ENCODE results near the gene GPR65.

The GPR65 gene

DNA sequence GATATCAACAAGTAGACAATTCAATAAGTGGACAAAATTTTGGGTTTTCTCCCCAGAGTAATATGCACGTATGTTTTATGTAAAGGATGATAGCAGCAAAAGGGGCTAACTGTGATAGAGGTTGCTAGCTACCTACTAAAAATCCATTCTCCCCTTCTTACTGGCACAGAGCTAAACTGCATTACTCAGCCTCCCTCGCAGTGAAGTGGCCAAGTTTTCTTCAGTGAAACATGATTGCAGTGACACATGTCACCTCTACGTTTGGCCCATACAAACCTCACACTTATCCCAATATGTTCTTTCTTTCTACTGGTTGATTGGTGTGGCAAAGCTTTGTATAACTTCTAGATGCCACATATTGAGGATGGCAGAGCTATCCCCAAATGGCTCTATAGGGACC is 34.3 kb downstream of the GPR65 start:
- TF ChIP-seq, protein P1, sequence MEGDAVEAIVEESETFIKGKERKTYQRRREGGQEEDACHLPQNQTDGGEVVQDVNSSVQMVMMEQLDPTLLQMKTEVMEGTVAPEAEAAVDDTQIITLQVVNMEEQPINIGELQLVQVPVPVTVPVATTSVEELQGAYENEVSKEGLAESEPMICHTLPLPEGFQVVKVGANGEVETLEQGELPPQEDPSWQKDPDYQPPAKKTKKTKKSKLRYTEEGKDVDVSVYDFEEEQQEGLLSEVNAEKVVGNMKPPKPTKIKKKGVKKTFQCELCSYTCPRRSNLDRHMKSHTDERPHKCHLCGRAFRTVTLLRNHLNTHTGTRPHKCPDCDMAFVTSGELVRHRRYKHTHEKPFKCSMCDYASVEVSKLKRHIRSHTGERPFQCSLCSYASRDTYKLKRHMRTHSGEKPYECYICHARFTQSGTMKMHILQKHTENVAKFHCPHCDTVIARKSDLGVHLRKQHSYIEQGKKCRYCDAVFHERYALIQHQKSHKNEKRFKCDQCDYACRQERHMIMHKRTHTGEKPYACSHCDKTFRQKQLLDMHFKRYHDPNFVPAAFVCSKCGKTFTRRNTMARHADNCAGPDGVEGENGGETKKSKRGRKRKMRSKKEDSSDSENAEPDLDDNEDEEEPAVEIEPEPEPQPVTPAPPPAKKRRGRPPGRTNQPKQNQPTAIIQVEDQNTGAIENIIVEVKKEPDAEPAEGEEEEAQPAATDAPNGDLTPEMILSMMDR (IDR thresholded peaks at IDR 0.05; ENCODE audit: low read depth, low read length), result no peak
- no peak for DNase-seq (ENCODE audit: extremely low read depth, low read depth)

DNA sequence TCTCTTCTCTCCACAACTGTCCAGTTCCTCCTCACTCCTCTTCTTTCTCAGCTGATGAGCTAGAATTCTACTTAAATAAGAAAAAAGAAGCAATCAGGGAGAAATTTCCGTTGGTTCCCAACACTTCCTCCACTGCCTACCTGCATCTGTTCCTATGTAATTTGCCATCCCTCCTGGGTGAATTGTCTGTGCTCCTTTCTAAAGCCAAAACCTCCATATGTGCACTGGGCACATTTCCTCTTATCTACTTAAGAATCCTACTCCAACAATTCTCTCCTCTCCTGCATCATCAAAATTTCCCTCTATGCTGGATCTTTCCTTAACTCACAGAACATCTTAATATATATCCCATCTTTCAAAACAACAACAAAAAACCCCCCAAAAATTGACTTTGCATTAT is 35.2 kb downstream of the GPR65 start:
- no peak for DNase-seq (ENCODE audit: extremely low read depth, low read depth)
- TF ChIP-seq, protein P1 (IDR thresholded peaks at IDR 0.05; ENCODE audit: low read depth, low read length), result no peak

DNA sequence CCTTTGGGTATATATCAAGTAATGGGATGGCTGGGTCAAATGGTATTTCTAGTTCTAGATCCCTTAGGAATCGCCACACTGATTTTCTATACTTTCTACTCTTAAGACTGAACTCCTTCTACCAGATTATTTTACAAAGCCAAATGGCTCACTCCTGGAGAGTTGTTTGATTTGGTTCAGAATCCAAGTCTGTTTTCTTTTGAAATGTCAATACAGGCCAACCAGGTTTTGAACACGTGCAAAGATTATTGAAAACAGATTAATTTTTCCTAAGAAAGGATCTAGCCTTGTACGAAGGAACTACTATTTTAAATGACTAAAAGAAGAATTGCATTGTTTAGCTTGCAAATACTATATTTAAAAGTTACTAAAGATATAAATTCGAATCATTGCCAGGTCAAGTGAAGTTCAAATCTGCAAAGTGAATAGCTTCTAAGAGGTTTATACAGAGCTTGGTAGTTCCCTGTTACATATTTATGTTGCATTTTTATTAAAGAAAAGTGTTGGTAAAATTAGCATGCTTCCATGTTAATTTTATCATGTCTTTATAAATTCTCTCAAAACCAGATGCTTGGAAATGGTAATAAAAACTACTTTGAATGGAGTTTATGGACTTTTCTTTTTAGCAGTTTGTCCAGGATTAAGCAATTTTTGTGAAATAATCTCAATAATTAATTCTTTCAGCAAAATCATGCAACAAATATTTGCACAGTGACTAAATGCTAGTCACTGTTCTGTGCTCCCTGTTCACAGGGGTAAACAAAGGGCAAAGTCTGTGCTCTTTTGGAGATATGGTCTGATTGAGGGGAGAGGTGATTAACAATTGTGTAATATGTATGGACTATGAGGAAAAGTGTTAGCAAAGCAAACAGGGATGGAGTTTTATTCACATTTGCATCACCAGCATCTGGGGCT is 38.9 kb downstream of the GPR65 start:
- TF ChIP-seq, protein P1 (IDR thresholded peaks at IDR 0.05; ENCODE audit: low read depth, low read length), result no peak
- no peak for DNase-seq (ENCODE audit: extremely low read depth, low read depth)

DNA sequence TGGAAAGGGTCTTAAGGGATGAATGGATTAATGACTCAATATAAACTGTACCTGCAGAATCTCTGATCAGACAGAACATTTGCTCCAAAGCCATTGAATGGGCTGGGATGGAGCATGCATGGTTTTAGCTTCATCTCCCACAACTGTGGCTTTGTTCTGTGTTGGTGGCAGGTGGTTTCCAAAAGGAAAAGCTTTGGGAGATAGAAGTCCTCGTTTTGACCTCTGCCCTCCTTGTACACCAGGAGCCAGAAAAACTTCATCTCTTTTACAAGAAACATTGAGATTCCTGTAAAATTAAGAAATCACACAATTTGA is 39.5 kb downstream of the GPR65 start:
- TF ChIP-seq, protein P1 (IDR thresholded peaks at IDR 0.05; ENCODE audit: low read depth, low read length), result no peak
- no peak for DNase-seq (ENCODE audit: extremely low read depth, low read depth)

DNA sequence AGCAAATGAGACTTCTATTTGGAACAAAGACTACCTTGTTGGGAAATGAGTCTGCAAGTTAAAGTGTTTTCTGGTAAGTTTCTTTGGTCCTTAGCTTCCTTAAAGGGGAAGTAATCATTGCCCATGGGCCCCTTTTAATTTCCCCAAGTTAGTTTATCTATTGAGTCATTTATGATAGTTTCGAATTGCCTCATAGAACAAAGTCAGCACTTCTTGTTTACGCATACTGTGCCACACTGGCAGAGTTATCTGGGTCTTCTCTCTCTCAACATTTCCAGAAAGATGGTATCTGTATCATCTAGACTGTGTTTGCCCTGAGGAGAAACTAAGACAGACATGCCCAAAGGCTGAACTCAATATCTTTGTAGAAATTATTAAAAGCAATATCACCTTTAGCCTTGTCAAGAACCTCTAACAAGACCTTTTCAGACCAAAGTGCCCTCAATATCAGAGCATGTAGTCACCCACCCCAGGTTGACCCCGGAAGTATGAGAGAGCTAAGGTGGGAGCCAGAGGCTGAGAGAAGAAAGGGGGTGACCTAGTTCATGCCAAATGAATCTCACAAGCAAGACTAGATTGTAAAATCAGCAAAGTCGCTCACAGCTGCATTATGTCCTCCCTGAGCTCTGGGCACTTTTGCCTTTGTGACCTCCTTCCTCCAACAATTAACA is 40.0 kb downstream of the GPR65 start:
- TF ChIP-seq, protein P1 (IDR thresholded peaks at IDR 0.05; ENCODE audit: low read depth, low read length), result no peak
- DNase-seq (ENCODE audit: extremely low read depth, low read depth), result no peak

DNA sequence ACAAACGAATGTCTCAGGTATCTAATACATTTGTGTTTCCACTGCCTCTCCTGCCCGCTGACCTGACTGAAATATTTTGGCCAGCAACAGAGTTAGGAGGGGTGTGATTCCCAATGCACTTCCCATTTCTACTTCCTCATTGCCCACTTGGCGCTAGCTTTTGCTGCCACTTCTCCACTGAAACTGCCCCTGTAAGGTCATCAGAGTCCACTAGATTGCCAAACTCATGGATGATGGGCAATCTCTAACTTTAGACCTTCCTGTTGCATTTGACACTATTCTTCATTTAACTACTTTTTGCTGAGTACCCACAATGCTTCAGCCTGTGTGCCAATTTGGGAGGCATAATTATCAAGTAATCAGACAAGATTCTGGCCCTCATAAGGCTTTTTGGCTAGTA is 40.8 kb downstream of the GPR65 start:
- TF ChIP-seq, protein P1 (IDR thresholded peaks at IDR 0.05; ENCODE audit: low read depth, low read length), result no peak
- no peak for DNase-seq (ENCODE audit: extremely low read depth, low read depth)

DNA sequence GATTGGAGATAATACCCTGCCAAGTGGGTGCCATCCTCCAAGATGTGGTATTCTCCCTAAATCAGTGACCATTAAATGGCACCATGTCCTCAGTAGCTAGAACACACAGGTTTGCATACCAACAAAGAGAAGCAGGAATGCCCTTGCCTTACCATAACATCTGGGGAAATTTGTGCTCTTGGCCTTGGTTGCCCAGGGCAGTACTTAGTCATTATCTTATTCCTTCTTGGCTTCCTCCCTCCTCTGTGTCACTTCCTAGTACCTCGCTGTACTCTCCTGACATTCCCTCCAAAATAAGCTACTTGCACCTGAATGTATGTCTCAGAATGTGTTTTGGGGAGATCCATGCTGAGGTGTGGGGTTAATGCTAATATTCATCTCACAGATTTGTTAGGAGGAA is 43.4 kb downstream of the GPR65 start:
- TF ChIP-seq, protein P1 (IDR thresholded peaks at IDR 0.05; ENCODE audit: low read depth, low read length), result no peak
- DNase-seq (ENCODE audit: extremely low read depth, low read depth), result no peak
